HG03045 (cell line): ENCODE measurements around the gene ZDHHC4.
"Not testable (repeated sequence)": the region's sequence is repeated elsewhere in the genome, so short reads cannot be mapped to it uniquely, and the experiment has no call there.

Experiments used
- ATAC-seq: cut with Tn5 transposase; IDR thresholded peaks from one replicate; pipeline ENCODE4 v1.9.1; 2021; ENCODE audit warnings: mild to moderate bottlenecking, moderate library complexity; ENCODE audit not compliant: unreplicated experiment

ZDHHC4 gene

GRCh38 chr7:6559896-6560295 lies 17.4 kb upstream of the ZDHHC4 start:
- no peak for ATAC-seq

- ATAC-seq, result no peak
These were observed 15.1 kb upstream of the ZDHHC4 start for GRCh38 chr7:6562106-6562505.

GRCh38 chr7:6563936-6564770 lies 13.1 kb upstream of the ZDHHC4 start:
- no peak for ATAC-seq

- ATAC-seq, result no peak
These were observed 11.6 kb upstream of the ZDHHC4 start for GRCh38 chr7:6565655-6566054.

GRCh38 chr7:6567886-6568285 lies 9.4 kb upstream of the ZDHHC4 start:
- ATAC-seq, result no peak

GRCh38 chr7:6571160-6571779 lies 6.0 kb upstream of the ZDHHC4 start:
- no peak for ATAC-seq

GRCh38 chr7:6575281-6576023 lies 1.8 kb upstream of the ZDHHC4 start:
- ATAC-seq, result no peak

GRCh38 chr7:6576024-6576866 lies 1.0 kb upstream of the ZDHHC4 start:
- no peak for ATAC-seq

GRCh38 chr7:6576867-6577368 lies 336 bp upstream of the ZDHHC4 start:
- not testable (repeated sequence) for ATAC-seq

GRCh38 chr7:6578114-6579084 lies 1.1 kb downstream of the ZDHHC4 start:
- ATAC-seq, result no peak

- no peak for ATAC-seq
These were observed 2.2 kb downstream of the ZDHHC4 start for GRCh38 chr7:6579446-6579845.

GRCh38 chr7:6585746-6586432 lies 8.6 kb downstream of the ZDHHC4 start:
- not testable (repeated sequence) for ATAC-seq

GRCh38 chr7:6588566-6588965 lies 11.3 kb downstream of the ZDHHC4 start:
- no peak for ATAC-seq

GRCh38 chr7:6589151-6589828 lies 12.0 kb downstream of the ZDHHC4 start:
- ATAC-seq, result no peak

- peak; percentile 85 for ATAC-seq
These were observed 12.8 kb downstream of the ZDHHC4 start, which contains the start of gene INTS15 for GRCh38 chr7:6589829-6590644. TSS of gene INTS15 (plus strand) at chr7:6590021. CDS start at chr7:6590284, 263 bp downstream.

- ATAC-seq, result no peak
These were observed 13.4 kb downstream of the ZDHHC4 start for GRCh38 chr7:6590645-6591110.

- ATAC-seq, result no peak
These were observed 22.8 kb downstream of the ZDHHC4 start for GRCh38 chr7:6600093-6600492.
